Measurements from ENCODE around the gene NMNAT3.

The NMNAT3 gene

DNA sequence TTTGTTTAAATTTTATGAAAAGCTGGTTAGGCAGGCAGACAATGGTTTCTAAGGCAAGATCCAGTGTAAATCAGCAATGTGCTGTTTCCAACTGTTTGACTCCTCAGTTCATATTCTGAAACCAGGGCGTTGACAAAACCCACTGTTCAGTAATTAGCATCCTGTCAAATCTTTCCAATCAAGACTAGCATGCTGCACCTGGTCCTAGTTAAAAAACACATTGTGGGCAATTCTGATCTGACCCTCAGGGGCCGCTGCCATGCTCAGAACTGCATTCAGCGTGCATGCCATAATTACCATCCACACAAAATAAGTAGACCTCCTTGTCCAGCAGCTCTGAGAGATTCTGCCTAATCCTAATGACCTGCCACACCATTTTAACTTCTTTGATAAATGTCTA, 117.4 kb downstream of the NMNAT3 start:
- no peaks in the 10 kb centered on the region for H3K36me3 ChIP-seq (ENCODE audit: insufficient read depth, low read length)
- no peak overlapping the region for H2AFZ ChIP-seq (ENCODE audit: low read length, unreplicated experiment)
- H3K27me3 ChIP-seq (ENCODE audit: insufficient read depth, low read length) = no peaks in the 10 kb centered on the region
- H3K27ac ChIP-seq (ENCODE audit: low read depth, low read length) = no peak overlapping the region
- no peaks in the 10 kb centered on the region for H3K4me1 ChIP-seq (ENCODE audit: control insufficient read depth, insufficient read depth, low read length, unreplicated experiment)
- H3K79me2 ChIP-seq (ENCODE audit: control insufficient read depth, insufficient read depth, low read length, unreplicated experiment) = no peaks in the 10 kb centered on the region
- no peak overlapping the region for H3K4me3 ChIP-seq (ENCODE audit: low read depth, low read length)

DNA sequence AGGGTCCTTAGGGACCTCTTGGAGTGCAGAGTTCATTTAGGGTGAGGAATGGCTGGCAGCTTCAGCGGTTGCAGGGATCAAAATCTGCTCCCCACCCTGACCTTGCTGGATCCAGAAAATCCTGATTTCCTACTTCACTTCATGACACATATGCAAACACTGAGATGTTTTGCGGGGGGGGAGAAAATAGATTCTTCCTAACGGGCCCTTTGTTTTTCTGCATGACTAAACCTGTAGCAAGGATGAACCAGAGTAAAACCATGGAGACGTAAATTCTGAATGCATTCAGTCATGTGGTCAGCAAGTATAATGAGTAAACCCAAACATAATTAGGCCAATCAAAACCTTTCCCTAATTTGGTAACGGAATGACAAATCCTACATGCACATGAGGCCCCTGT, 118.2 kb downstream of the NMNAT3 start:
- no peak overlapping the region for H2AFZ ChIP-seq (ENCODE audit: low read length, unreplicated experiment)
- no peaks in the 10 kb centered on the region for H3K79me2 ChIP-seq (ENCODE audit: control insufficient read depth, insufficient read depth, low read length, unreplicated experiment)
- no peaks in the 10 kb centered on the region for H3K4me1 ChIP-seq (ENCODE audit: control insufficient read depth, insufficient read depth, low read length, unreplicated experiment)
- no peaks in the 10 kb centered on the region for H3K36me3 ChIP-seq (ENCODE audit: insufficient read depth, low read length)
- no peak overlapping the region for H3K27ac ChIP-seq (ENCODE audit: low read depth, low read length)
- no peaks in the 10 kb centered on the region for H3K27me3 ChIP-seq (ENCODE audit: insufficient read depth, low read length)
- H3K4me3 ChIP-seq (ENCODE audit: low read depth, low read length) = no peak overlapping the region

DNA sequence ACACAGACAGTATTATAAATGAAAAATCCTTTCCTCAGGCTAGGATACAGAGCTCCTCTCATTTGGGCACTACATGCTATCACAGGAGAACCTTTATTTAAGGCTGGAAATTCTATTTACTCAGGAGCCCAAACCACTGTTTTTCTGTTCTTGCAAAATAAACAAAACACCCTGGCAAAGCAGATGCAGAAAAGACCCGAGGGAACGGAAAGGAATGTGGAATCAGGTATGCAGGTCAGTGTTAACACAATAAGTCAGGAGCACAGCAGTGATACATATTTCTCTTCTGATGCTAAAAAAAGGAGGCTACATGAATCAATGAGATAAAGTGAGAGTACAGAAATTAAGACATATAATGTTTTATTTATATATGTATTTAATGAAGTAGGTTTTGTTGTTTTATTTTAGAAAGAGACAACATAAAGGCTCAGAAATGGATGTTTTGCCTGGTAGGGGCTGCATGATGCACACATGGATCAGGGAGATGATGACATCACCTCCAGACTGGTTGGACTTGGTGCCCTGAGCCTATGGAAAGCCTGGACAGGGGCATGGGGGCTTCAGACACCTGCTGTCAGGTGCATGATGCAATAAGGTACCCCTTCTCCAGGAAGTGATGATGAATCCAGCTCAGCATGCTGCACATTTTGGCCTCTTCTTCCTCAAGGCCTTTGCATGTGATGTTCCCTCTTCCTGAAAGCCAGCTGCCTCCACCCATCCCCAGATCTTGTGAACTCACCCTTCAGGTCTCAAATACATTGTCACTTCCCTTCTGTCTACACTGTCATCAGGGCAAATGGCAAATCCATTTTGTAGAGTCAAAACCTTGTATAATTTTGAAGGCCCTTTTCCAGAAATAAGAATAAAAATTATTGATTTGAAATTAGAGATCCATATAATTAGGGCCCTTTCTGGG, 119.2 kb downstream of the NMNAT3 start:
- no peaks in the 10 kb centered on the region for H3K79me2 ChIP-seq (ENCODE audit: control insufficient read depth, insufficient read depth, low read length, unreplicated experiment)
- no peak overlapping the region for H2AFZ ChIP-seq (ENCODE audit: low read length, unreplicated experiment)
- no peak overlapping the region for H3K4me3 ChIP-seq (ENCODE audit: low read depth, low read length)
- H3K27ac ChIP-seq (ENCODE audit: low read depth, low read length) = no peak overlapping the region
- no peaks in the 10 kb centered on the region for H3K36me3 ChIP-seq (ENCODE audit: insufficient read depth, low read length)
- H3K27me3 ChIP-seq (ENCODE audit: insufficient read depth, low read length) = no peaks in the 10 kb centered on the region
- H3K4me1 ChIP-seq (ENCODE audit: control insufficient read depth, insufficient read depth, low read length, unreplicated experiment) = no peaks in the 10 kb centered on the region

DNA sequence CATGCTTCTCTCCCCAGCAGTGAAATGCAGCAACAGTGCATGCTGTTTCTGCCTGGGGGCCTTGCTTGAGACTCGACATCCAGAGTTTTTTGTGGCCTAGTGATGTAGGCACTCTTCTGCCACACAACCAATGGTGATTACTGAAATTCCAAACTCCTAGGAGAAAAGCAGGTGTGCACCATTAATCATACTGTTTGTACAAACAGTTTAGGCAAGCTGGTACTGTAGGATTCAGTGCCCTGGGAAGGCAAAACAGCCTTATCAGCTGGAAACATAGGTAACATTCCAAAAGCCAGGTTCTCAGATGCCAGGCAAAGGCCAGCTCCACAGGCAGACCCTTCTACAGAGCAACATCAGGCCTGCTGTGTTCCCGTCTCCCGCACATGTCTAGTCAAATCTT, 120.7 kb downstream of the NMNAT3 start:
- no peak overlapping the region for H3K4me3 ChIP-seq (ENCODE audit: low read depth, low read length)
- H3K27ac ChIP-seq (ENCODE audit: low read depth, low read length) = no peak overlapping the region
- no peak overlapping the region for H2AFZ ChIP-seq (ENCODE audit: low read length, unreplicated experiment)
- H3K4me1 ChIP-seq (ENCODE audit: control insufficient read depth, insufficient read depth, low read length, unreplicated experiment) = no peaks in the 10 kb centered on the region
- H3K79me2 ChIP-seq (ENCODE audit: control insufficient read depth, insufficient read depth, low read length, unreplicated experiment) = no peaks in the 10 kb centered on the region
- no peaks in the 10 kb centered on the region for H3K36me3 ChIP-seq (ENCODE audit: insufficient read depth, low read length)
- no peaks in the 10 kb centered on the region for H3K27me3 ChIP-seq (ENCODE audit: insufficient read depth, low read length)

DNA sequence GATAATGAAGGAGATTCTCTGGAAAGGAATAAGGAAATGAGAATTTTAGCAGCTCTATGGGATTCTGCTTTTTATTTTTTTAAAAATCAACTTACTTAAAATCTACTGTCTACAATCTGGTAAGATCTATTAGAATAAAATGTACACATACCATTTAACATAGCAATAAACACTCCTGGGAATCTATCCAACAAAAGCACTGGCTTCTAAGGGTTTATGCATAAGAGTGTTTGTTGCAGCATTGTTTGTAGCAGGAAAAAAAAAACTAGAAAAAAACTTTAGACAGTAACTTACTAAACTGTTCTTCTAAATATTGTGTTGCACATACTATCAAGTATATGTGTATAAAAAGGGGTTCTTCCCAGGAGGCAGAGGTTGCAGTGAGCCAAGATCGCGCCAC, 122.5 kb downstream of the NMNAT3 start:
- Histone ChIP-seq H3K27me3 (ENCODE audit: insufficient read depth, low read length) (no peaks in the 10 kb centered on the region), H3K4me3 (ENCODE audit: low read depth, low read length) (no peak overlapping the region), H3K36me3 (ENCODE audit: insufficient read depth, low read length) (no peaks in the 10 kb centered on the region), H3K4me1 (ENCODE audit: control insufficient read depth, insufficient read depth, low read length, unreplicated experiment) (no peaks in the 10 kb centered on the region), H3K79me2 (ENCODE audit: control insufficient read depth, insufficient read depth, low read length, unreplicated experiment) (no peaks in the 10 kb centered on the region), H2AFZ (ENCODE audit: low read length, unreplicated experiment) (no peak overlapping the region), H3K27ac (ENCODE audit: low read depth, low read length) (no peak overlapping the region)

DNA sequence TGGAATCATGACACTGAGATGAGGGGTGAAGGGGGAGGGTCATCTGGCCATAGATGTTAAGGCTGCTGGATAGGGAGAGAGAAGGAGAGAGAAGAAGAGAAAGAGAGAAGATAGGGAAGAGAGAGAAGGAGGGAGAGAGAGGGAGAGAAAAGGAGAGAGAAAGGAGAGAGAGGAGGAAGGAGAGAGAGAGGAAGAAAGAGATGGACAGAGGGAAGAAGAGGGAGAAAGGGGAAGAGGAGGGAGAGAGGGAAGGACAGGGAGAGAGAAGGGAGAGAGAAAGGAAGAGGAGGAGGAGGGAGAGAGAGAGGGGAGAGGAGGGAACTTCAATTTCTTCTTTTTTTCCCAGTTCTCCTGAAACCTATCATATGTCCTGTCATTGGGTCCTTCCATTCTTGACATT, 123.1 kb downstream of the NMNAT3 start:
- H3K27me3 ChIP-seq (ENCODE audit: insufficient read depth, low read length) = no peaks in the 10 kb centered on the region
- H3K79me2 ChIP-seq (ENCODE audit: control insufficient read depth, insufficient read depth, low read length, unreplicated experiment) = no peaks in the 10 kb centered on the region
- no peaks in the 10 kb centered on the region for H3K4me1 ChIP-seq (ENCODE audit: control insufficient read depth, insufficient read depth, low read length, unreplicated experiment)
- no peak overlapping the region for H3K27ac ChIP-seq (ENCODE audit: low read depth, low read length)
- H3K4me3 ChIP-seq (ENCODE audit: low read depth, low read length) = no peak overlapping the region
- no peak overlapping the region for H2AFZ ChIP-seq (ENCODE audit: low read length, unreplicated experiment)
- no peaks in the 10 kb centered on the region for H3K36me3 ChIP-seq (ENCODE audit: insufficient read depth, low read length)

DNA sequence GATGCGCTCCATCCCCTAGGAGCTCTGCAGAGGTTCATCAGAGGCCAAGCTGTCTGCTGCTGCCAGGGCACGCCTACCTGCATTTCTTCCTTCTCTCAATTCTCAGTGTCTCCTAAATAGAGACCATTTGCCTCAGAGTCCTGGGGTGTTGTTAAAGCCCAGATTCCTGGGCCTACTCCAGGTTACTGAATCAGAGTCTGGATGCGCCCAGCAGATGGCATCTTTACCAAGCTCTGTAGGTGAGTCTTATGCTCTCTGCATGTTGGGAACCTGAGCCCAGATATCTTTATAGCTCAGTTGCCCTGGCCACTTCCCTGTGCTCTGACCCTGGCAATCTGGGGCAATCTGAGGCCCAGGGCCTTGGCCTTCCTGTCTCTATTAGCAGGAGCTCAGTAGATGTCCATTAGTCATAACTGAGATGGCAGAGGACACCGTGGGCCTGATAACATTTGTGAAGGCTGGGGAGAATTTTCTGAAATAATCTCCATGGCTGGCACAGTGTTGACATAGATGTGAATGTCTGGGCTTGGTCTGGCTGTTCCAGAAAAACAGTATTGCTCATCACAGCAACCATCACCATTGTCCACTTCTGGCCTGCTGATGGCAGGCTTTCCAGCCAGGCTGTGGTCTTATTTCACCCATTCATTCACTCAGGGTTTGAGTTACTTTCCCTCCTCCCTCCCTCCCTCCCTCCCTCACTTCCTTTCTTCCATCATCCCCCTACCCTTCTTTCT, 125.0 kb downstream of the NMNAT3 start:
- H3K4me1 ChIP-seq (ENCODE audit: control insufficient read depth, insufficient read depth, low read length, unreplicated experiment) = no peaks in the 10 kb centered on the region
- no peaks in the 10 kb centered on the region for H3K79me2 ChIP-seq (ENCODE audit: control insufficient read depth, insufficient read depth, low read length, unreplicated experiment)
- no peak overlapping the region for H3K4me3 ChIP-seq (ENCODE audit: low read depth, low read length)

DNA sequence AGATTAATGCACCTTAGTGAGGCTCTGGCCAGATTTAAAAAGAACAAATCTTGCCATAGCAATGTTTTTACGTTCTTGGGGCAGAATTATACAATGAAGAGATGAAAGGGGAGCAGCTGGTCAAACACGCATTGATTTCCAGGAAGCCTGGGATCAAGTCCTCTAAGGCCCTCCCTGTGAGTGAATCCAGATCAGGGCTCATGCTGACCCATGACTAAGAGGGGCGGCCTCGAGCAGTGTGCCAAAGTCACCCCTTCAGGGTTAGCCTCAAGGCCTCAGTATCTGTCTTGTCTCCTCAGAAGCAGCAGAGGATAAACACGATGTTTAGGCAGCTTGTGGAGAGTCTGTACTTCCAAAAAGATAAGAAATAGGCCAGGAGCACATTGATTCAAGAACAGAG, 129.0 kb downstream of the NMNAT3 start:
- H3K27me3 ChIP-seq (ENCODE audit: insufficient read depth, low read length) = no peaks in the 10 kb centered on the region
- no peak overlapping the region for H3K27ac ChIP-seq (ENCODE audit: low read depth, low read length)
- no peaks in the 10 kb centered on the region for H3K79me2 ChIP-seq (ENCODE audit: control insufficient read depth, insufficient read depth, low read length, unreplicated experiment)
- H3K4me3 ChIP-seq (ENCODE audit: low read depth, low read length) = no peak overlapping the region
- no peaks in the 10 kb centered on the region for H3K36me3 ChIP-seq (ENCODE audit: insufficient read depth, low read length)
- no peaks in the 10 kb centered on the region for H3K4me1 ChIP-seq (ENCODE audit: control insufficient read depth, insufficient read depth, low read length, unreplicated experiment)
- no peak overlapping the region for H2AFZ ChIP-seq (ENCODE audit: low read length, unreplicated experiment)

More for the DNA sequence above, 125.0 kb downstream of the NMNAT3 start:
- Histone ChIP-seq H2AFZ (ENCODE audit: low read length, unreplicated experiment) (no peak overlapping the region), H3K36me3 (ENCODE audit: insufficient read depth, low read length) (no peaks in the 10 kb centered on the region), H3K27me3 (ENCODE audit: insufficient read depth, low read length) (no peaks in the 10 kb centered on the region), H3K27ac (ENCODE audit: low read depth, low read length) (no peak overlapping the region)

DNA sequence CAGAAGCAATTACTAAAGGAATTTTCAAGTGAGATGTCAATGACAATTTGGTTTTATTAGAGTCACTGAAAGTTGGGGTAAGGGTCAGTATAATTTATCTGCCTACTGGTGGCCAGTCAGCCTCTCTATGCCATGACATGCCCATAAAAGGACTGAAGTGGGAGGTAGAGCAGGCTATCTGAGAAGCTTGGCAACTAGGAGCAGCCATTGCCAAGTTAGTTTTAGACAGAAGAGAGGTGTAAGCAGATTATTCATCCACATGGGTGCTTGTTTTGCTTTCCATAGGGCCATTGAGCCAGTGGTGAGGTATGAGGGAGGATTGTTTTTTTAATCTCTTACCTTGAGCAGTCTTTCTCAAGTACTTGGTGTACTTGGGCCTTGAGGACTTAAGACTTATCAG, 130.1 kb downstream of the NMNAT3 start:
- H3K36me3 ChIP-seq (ENCODE audit: insufficient read depth, low read length) = no peaks in the 10 kb centered on the region
- H3K27me3 ChIP-seq (ENCODE audit: insufficient read depth, low read length) = no peaks in the 10 kb centered on the region
- no peak overlapping the region for H3K27ac ChIP-seq (ENCODE audit: low read depth, low read length)
- H3K79me2 ChIP-seq (ENCODE audit: control insufficient read depth, insufficient read depth, low read length, unreplicated experiment) = no peaks in the 10 kb centered on the region
- no peak overlapping the region for H3K4me3 ChIP-seq (ENCODE audit: low read depth, low read length)
- H2AFZ ChIP-seq (ENCODE audit: low read length, unreplicated experiment) = no peak overlapping the region
- no peaks in the 10 kb centered on the region for H3K4me1 ChIP-seq (ENCODE audit: control insufficient read depth, insufficient read depth, low read length, unreplicated experiment)

DNA sequence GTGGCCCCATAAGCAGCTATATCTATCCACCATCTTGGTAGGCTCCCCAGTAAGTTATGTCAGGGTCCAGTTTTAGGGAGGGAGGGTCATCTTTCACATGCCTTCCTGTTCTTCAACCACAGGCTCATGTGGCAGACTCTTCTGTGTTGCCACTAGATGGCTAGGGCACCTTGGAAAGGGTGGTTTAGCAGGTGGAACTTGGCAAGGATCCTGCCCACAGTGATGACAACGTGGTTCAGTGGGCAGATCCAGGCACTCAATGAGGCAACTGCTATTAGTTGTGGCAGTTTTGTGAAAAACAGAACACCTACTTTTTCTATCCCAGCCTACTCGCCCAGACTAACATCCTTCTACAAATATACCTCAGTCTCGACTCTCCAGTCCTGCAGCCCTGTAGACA, 131.0 kb downstream of the NMNAT3 start:
- Histone ChIP-seq H3K27me3 (ENCODE audit: insufficient read depth, low read length) (no peaks in the 10 kb centered on the region), H3K36me3 (ENCODE audit: insufficient read depth, low read length) (no peaks in the 10 kb centered on the region), H3K4me3 (ENCODE audit: low read depth, low read length) (no peak overlapping the region), H3K79me2 (ENCODE audit: control insufficient read depth, insufficient read depth, low read length, unreplicated experiment) (no peaks in the 10 kb centered on the region), H2AFZ (ENCODE audit: low read length, unreplicated experiment) (no peak overlapping the region), H3K4me1 (ENCODE audit: control insufficient read depth, insufficient read depth, low read length, unreplicated experiment) (no peaks in the 10 kb centered on the region), H3K27ac (ENCODE audit: low read depth, low read length) (no peak overlapping the region)

All from ACC112 (cell line).